DOHH2 (cell line): ENCODE results near the gene UBXN6.

Source experiments
- H3F3A ChIP-seq: fragments of 200-600 bp; sonication (generic), shearing (Covaris generic); 2 replicates; pipeline ENCODE4 v1.6.0; 2016; ENCODE audit warnings: antibody characterized with exemption, mild to moderate bottlenecking; ENCODE audit not compliant: control insufficient read depth, insufficient read depth
- H3K27ac ChIP-seq: fragments of 200-600 bp; sonication (generic); 2 replicates; pipeline ENCODE4 v1.5.1; 2014; ENCODE audit warnings: low read depth, mild to moderate bottlenecking, low read length, moderate library complexity
- H3K27me3 ChIP-seq: fragments of 200-600 bp; sonication (generic); 2 replicates; pipeline ENCODE4 v1.6.1; 2014; ENCODE audit warnings: mild to moderate bottlenecking, low read length, mixed read lengths; ENCODE audit not compliant: control insufficient read depth
- H3K36me3 ChIP-seq: fragments of 200-600 bp; sonication (generic); 2 replicates; pipeline ENCODE4 v1.6.1; 2014; ENCODE audit warnings: mild to moderate bottlenecking, low read length, moderate library complexity, mixed read lengths; ENCODE audit not compliant: control insufficient read depth
- H3K4me1 ChIP-seq: fragments of 200-600 bp; sonication (generic); 2 replicates; pipeline ENCODE4 v1.6.1; 2014; ENCODE audit warnings: mild to moderate bottlenecking, low read length, mixed read lengths; ENCODE audit not compliant: control insufficient read depth
- H3K4me2 ChIP-seq: fragments of 200-600 bp; sonication (generic); 2 replicates; pipeline ENCODE4 v1.6.0; 2014; ENCODE audit warnings: mild to moderate bottlenecking, low read length, moderate library complexity
- H3K4me3 ChIP-seq: fragments of 200-600 bp; sonication (generic); 2 replicates; pipeline ENCODE4 v1.5.1; 2014; ENCODE audit warnings: mild to moderate bottlenecking, low read length, mixed read lengths
- H3K79me2 ChIP-seq: fragments of 200-600 bp; sonication (generic); 2 replicates; pipeline ENCODE4 v1.6.1; 2014; ENCODE audit warnings: mild to moderate bottlenecking, low read length, mixed read lengths; ENCODE audit not compliant: control insufficient read depth
- H3K9me2 ChIP-seq: fragments of 200-600 bp; sonication (generic); replicated peaks from 2 replicates; pipeline ENCODE4 v1.6.1; 2014; ENCODE audit warnings: mild to moderate bottlenecking, low read length, mixed read lengths; ENCODE audit not compliant: control insufficient read depth
- H3K9me3 ChIP-seq: fragments of 200-600 bp; sonication (generic); 2 replicates; pipeline ENCODE4 v1.6.1; 2014; ENCODE audit warnings: antibody characterized with exemption, low read length, mixed read lengths; ENCODE audit not compliant: control insufficient read depth, insufficient read depth
- H4K20me1 ChIP-seq: fragments of 200-600 bp; sonication (generic); 2 replicates; pipeline ENCODE4 v1.6.0; 2014; ENCODE audit warnings: low read depth, mild to moderate bottlenecking, antibody characterized with exemption, low read length, moderate library complexity; ENCODE audit not compliant: control insufficient read depth, insufficient read depth
- EZH2phosphoT487 ChIP-seq: fragments of 200-600 bp; sonication (generic); IDR thresholded peaks from 2 replicates; pipeline ENCODE4 v1.6.1; 2017; ENCODE audit warnings: borderline replicate concordance, mild to moderate bottlenecking, antibody characterized with exemption, low read length, moderate library complexity, mixed read lengths
- TF ChIP-seq, protein P1 (sequence below): fragments of 200-600 bp; sonication (generic); IDR thresholded peaks from one replicate; pipeline ENCODE4 v1.5.1; 2014; ENCODE audit warnings: antibody characterized with exemption, mild to moderate bottlenecking, low read depth, low read length; ENCODE audit not compliant: poor library complexity, severe bottlenecking

Gene UBXN6

DNA sequence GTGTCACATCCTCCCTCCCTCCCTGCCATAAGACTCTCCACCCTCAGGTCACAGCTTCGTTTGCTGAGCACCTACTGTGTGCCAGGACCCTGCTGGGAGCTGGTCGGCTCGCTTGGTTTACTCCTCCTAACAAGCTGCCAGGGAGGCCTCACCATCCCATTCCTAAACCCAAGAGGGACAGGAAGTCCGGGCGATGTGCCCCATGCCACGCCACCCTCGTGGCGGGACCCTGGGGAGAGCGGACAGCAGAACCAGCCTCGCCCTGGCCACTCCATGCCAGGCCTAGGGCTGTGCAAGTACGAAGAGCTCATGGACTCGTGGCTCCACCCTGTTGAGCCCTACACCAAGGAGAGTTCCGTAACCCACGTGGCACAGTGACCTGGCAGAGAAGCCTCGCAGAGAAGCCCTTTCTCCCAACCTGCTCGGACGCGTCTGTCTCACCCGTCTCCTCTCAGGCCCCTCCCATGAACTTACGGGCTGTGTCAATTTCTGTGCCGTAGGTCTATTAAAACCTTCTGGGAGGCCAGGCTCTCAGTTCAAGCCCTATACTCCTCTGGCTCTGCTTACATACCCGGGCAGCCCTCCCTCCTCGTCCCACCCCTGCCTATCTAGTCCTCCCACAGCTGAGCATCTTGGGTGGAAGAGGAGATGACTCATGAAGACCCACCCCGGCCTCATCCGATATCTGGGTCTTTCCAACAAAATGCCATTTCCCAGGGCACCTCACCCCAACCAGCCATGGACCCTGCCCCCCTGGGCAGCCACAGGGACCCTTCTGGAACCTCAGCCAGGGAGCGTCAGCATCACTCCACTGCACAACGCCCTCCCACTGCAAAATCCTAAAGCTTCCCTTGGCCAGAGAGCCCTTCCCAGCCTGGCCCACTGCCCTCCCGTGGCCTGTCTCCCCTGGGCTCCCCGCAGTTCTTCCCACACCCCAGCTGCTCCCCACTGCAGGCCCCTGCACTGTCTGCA lies 2.6 kb downstream of the UBXN6 start:
- no peak overlapping the region for H3K27ac ChIP-seq
- peaks cover 8% of the 10 kb centered on the region for H3K36me3 ChIP-seq
- H3K9me2 ChIP-seq = no peaks in the 10 kb centered on the region
- peaks cover 18% of the 10 kb centered on the region for H3K4me1 ChIP-seq
- no peaks in the 10 kb centered on the region for H3K27me3 ChIP-seq
- no peaks in the 10 kb centered on the region for H3F3A ChIP-seq
- no peaks in the 10 kb centered on the region for H3K9me3 ChIP-seq
- TF ChIP-seq EZH2phosphoT487 = no peak
- TF ChIP-seq, protein P1, sequence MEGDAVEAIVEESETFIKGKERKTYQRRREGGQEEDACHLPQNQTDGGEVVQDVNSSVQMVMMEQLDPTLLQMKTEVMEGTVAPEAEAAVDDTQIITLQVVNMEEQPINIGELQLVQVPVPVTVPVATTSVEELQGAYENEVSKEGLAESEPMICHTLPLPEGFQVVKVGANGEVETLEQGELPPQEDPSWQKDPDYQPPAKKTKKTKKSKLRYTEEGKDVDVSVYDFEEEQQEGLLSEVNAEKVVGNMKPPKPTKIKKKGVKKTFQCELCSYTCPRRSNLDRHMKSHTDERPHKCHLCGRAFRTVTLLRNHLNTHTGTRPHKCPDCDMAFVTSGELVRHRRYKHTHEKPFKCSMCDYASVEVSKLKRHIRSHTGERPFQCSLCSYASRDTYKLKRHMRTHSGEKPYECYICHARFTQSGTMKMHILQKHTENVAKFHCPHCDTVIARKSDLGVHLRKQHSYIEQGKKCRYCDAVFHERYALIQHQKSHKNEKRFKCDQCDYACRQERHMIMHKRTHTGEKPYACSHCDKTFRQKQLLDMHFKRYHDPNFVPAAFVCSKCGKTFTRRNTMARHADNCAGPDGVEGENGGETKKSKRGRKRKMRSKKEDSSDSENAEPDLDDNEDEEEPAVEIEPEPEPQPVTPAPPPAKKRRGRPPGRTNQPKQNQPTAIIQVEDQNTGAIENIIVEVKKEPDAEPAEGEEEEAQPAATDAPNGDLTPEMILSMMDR = no peak
- no peak overlapping the region for H3K4me3 ChIP-seq
- 0 out of 2 replicates have a peak, but pooled peaks cover 5% of the 10 kb centered on the region for H4K20me1 ChIP-seq
- H3K79me2 ChIP-seq = peaks cover 12% of the 10 kb centered on the region
- H3K4me2 ChIP-seq = no peak overlapping the region

DNA sequence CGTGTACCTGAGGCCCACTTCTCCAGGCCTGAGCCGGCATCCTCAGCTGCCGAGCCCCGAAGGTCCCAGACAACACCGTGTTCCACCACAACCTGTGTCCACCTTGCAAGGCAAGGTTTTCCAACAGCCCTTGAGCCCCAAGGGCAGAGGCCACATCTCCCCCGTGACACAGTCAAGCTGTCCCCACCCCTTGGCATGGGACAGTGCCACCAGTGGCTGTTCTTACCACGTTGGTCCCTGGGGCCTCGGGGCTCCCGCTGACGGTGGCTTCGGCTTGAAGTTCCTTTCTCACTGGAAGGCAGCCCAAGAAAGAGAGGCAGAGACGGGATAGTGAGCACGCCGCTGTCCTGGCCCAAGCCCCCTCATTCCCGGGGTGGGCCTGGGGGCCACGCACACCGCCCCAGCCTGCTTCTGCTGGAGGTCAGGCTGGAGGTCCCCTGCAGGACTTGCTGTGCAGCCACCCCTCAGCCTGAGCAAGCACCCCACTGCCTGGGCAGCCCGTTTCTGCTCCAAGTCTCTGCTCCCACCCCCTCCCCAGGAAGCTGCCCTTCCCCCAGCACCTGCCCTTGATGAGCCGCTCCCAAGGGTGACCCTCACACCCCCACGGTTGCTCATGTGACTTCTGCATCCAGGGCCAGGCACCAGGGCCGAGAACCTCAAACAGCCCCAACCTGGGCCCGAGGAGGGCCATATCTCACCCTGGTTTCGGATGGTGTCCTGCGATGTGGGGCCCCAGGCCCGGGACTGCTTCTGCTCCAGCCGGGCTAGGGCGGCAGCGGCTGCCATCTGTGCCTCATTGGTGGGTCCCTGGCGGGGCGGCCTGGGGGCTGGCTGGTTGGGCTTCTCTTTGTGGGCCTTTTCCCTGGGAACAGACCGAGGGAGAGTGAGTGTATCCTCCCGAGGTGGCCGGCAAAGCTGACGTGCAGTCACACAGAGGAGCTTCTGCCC lies 4.1 kb downstream of the UBXN6 start:
- H3K36me3 ChIP-seq = peaks cover 19% of the 10 kb centered on the region
- H3K9me3 ChIP-seq = no peaks in the 10 kb centered on the region
- no peaks in the 10 kb centered on the region for H3K9me2 ChIP-seq
- H3K4me1 ChIP-seq = peaks cover 18% of the 10 kb centered on the region
- peaks cover 12% of the 10 kb centered on the region for H3K79me2 ChIP-seq
- H3K4me2 ChIP-seq = no peak overlapping the region
- no peak for TF ChIP-seq EZH2phosphoT487
- TF ChIP-seq, protein P1 = no peak
- H3K27me3 ChIP-seq = no peaks in the 10 kb centered on the region
- H4K20me1 ChIP-seq = 0 out of 2 replicates have a peak, but pooled peaks cover 5% of the 10 kb centered on the region
- no peak overlapping the region for H3K27ac ChIP-seq
- H3F3A ChIP-seq = no peaks in the 10 kb centered on the region
- H3K4me3 ChIP-seq = no peak overlapping the region

- Histone ChIP-seq H3K36me3 (peaks cover 30% of the 10 kb centered on the region), H3K9me3 (no peaks in the 10 kb centered on the region), H4K20me1 (0 out of 2 replicates have a peak, but pooled peaks cover 5% of the 10 kb centered on the region), H3F3A (no peaks in the 10 kb centered on the region), H3K4me2 (no peak overlapping the region), H3K27me3 (no peaks in the 10 kb centered on the region), H3K4me1 (peaks cover 15% of the 10 kb centered on the region), H3K4me3 (no peak overlapping the region), H3K79me2 (peaks cover 12% of the 10 kb centered on the region), H3K27ac (no peak overlapping the region), H3K9me2 (no peaks in the 10 kb centered on the region)
- TF ChIP-seq, protein P1 = no peak
- no peak for TF ChIP-seq EZH2phosphoT487
Observed at GRCh38 chr19:4452230-4452990, 5.2 kb downstream of the UBXN6 start.
